ENCODE results near the gene HEMGN. TPM values are rescaled to one million over a fixed set of nuclear protein-coding genes. Genes with fewer than 3 reads are reported as not detected.

The HEMGN gene
- total and polyA plus RNA-seq, 2 of the 13 experiments (the other 11 are each of a cell fraction or from before 2014, with no cell fraction given), result not detected

DNA sequence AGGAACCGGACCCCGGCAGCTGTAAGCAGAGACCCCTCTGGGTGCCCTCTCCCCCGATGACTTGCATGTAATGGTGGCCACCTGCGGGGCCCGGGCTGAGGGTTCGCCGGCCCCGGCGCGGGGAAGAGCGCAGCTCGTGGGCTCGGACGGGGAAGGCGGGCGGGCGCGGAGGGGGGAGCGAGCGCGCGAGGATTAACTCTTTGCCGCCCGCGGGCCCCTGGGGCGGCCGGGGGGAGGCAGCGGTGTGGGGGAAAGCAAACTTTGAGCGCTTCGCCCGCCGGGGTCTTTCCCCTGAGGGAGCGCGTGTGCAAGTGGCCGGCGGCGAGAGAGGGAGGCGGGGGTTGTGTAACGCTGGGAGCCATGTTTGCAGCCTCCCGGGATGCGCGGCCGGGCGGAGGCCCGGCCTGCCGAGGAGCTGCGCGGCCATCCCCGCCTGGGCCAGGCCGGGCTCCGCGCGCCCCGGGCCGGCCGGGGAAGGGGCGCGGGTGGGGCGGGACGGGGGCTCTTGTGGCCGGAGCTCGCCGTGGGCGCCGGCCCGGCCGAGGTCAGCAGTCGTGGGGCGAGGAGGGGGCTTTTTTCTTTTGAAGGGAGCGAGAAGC lies 45.7 kb upstream of the HEMGN start:
- peaks cover 16% of the 10 kb centered on the region for H4K20me1 ChIP-seq (ENCODE audit: insufficient read depth, low read length)
- H2AFZ ChIP-seq (ENCODE audit: low read length), result no peak overlapping the region
- DNase-seq (ENCODE audit: low spot score) (no peak), FAIRE-seq (no peak), ATAC-seq (peak; percentile 64)
- WGBS (ENCODE audit: low lambda C conversion rate), result no CpG with 5 or more reads among the region's 70 CpGs
- TSS peak; percentile 41 for BruUV-seq (replicated peaks)
- no peaks in the 10 kb centered on the region for H3K9me3 ChIP-seq (ENCODE audit: low read length)
- peaks cover 59% of the 10 kb centered on the region for H3K4me1 ChIP-seq (ENCODE audit: insufficient read depth, low read length)
- H3K27me3 ChIP-seq (ENCODE audit: control insufficient read depth in 1 of 2, insufficient read depth in 2 of 2, low read length in 2 of 2), result no peaks in the 10 kb centered on the region; a peak in 2 of 5 replicates
- peak overlapping the region; percentile 84 to 93 (median 90) for H3K4me3 ChIP-seq (replicated peaks in 1 of 3; ENCODE audit: insufficient read depth in 1 of 3, low read depth in 2 of 3, low read length in 3 of 3)
- POLR2A ChIA-PET, result interaction anchor here (1.0 to 2.9 kb wide), 13 partner anchors 9 to 351 kb away, joined by 3 to 28 read pairs (median 5); partner anchors contain the start of genes CORO2A, NANS, NCBP1 and TRMO
- peak overlapping the region; percentile 95 for H3K9ac ChIP-seq (ENCODE audit: insufficient read depth, low read depth, low read length)
- H3K79me2 ChIP-seq (ENCODE audit: insufficient read depth, low read length), result peaks cover 52% of the 10 kb centered on the region
- H3K4me2 ChIP-seq (ENCODE audit: low read depth, low read length), result peak overlapping the region; percentile 85
- intact Hi-C loops (cut with micrococcal nuclease; ENCODE audit: unreplicated experiment), result loop anchor here (2.0 to 10.0 kb wide), 2 partner anchors 61 to 349 kb away; partner anchors contain the start of genes NCBP1, TRMO and TSTD2
- in situ Hi-C loops (cut with HindIII; ENCODE audit: extremely low pct_ligation_motif_present, low pct_unique_long_range_greater_than_20kb), result loop anchor here (10.0 kb wide), 1 partner anchor 59 kb away; the partner anchor contains the start of gene TRMO
- CTCF ChIA-PET (ENCODE audit: low intra/inter-chr PET ratio, low total read pairs), result no interaction called here
- H3K27ac ChIP-seq (ENCODE audit: extremely low read length, insufficient read depth, low read length), result peak overlapping the region; percentile 95
- H3K36me3 ChIP-seq (replicated peaks in 1 of 2; ENCODE audit: control insufficient read depth in 1 of 2, insufficient read depth in 2 of 2, low read length in 2 of 2), result peaks cover 0 to 3% of the 10 kb centered on the region in 2 experiments; a peak in 1 of 5 replicates
- TF ChIP-seq ZNF501 (CRISPR knock-in tag; IDR thresholded peaks at IDR 0.05) (0 out of 2 replicates have a peak, but pooled peaks have one; percentile 4), ZBTB7A (CRISPR knock-in tag; IDR thresholded peaks at IDR 0.05) (no peak), MYC (CRISPR knock-in tag; IDR thresholded peaks at IDR 0.05; ENCODE audit: borderline replicate concordance) (peak; percentile 10), MED8 (CRISPR knock-in tag; IDR thresholded peaks at IDR 0.05; ENCODE audit: insufficient replicate concordance) (peak; percentile 1), CENPBD1 (CRISPR knock-in tag; IDR thresholded peaks at IDR 0.05; ENCODE audit: borderline replicate concordance, low read depth) (no peak), ZNF7 (CRISPR knock-in tag; IDR thresholded peaks at IDR 0.05) (no peak), ZC3H13 (CRISPR knock-in tag; IDR thresholded peaks at IDR 0.05) (0 out of 2 replicates have a peak, but pooled peaks have one; percentile 29), PATZ1 (CRISPR knock-in tag; IDR thresholded peaks at IDR 0.05) (peak; percentile 40; the same call in 1 of the 2 replicates), ZNF530 (CRISPR knock-in tag; IDR thresholded peaks at IDR 0.05; ENCODE audit: low read depth) (0 out of 2 replicates have a peak, but pooled peaks have one; percentile 52), ZBTB42 (CRISPR knock-in tag; IDR thresholded peaks at IDR 0.05) (peak; percentile 41; the same call in 1 of the 2 replicates), KLF6 (CRISPR knock-in tag; IDR thresholded peaks at IDR 0.05) (peak; percentile 16; the same call in 1 of the 2 replicates), HMGXB4 (CRISPR knock-in tag; IDR thresholded peaks at IDR 0.05; ENCODE audit: borderline replicate concordance in 1 of 2, low read depth in 1 of 2) (peak in 1 of 2 experiments; percentile 20; a peak in 1 of 4 replicates), CC2D1A (CRISPR knock-in tag; IDR thresholded peaks at IDR 0.05) (no peak), MBNL3 (CRISPR knock-in tag; conservative IDR thresholded peaks at IDR 0.05) (no peak), ZNF776 (CRISPR knock-in tag; IDR thresholded peaks at IDR 0.05) (0 out of 2 replicates have a peak, but pooled peaks have one; percentile 13), YY1 (IDR thresholded peaks at IDR 0.05; ENCODE audit: insufficient read depth, insufficient replicate concordance, low read depth, low read length) (peak; percentile 68)
- TF ChIP-seq, protein P1, sequence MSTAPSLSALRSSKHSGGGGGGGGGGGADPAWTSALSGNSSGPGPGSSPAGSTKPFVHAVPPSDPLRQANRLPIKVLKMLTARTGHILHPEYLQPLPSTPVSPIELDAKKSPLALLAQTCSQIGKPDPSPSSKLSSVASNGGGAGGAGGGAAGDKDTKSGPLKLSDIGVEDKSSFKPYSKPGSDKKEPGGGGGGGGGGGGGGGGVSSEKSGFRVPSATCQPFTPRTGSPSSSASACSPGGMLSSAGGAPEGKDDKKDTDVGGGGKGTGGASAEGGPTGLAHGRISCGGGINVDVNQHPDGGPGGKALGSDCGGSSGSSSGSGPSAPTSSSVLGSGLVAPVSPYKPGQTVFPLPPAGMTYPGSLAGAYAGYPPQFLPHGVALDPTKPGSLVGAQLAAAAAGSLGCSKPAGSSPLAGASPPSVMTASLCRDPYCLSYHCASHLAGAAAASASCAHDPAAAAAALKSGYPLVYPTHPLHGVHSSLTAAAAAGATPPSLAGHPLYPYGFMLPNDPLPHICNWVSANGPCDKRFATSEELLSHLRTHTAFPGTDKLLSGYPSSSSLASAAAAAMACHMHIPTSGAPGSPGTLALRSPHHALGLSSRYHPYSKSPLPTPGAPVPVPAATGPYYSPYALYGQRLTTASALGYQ (CRISPR knock-in tag; IDR thresholded peaks at IDR 0.05), result 0 out of 2 replicates have a peak, but pooled peaks have one; percentile 3
